Measurements from ENCODE around the gene KAZN.

The KAZN gene

DNA sequence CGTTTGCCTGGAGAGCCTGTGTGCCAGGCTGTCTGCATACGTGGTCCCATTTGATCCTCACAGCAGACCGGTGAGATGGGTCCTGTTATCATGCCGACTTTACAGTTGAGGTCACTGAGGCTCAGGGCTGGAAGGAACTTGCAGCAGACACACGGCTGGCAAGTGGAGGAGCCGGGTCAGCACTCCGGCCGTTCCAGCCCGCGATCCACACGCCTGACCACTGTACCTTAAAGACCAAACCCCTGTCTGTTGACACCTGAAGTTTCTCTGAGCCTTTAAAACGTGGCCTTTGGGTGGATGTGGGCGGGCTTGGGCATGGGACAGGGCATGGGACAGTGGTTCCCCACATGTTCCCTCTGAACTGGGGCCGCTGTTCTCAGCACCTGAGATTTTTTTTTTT lies 383.5 kb downstream of the KAZN start:
- DNase-seq (ENCODE audit: low read depth): no peak

DNA sequence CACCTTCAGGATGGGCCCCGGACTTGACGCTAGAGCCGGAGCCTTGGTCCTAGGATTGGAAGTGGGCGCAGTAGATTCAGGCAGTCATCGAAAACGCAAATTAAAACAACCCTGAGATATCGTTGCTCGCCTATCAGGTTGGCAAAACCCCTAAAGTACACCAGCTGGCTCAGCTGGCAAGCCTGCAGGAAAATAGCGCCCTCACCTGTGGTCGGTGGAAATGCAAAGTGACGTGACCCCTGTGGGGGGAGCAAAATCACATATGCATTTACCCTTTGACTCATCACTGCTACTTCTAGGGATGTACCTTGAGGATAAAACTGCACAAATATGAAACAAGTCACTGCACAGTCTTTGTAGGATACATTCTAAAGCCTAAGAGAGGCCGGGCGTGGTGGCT lies 384.8 kb downstream of the KAZN start:
- DNase-seq (ENCODE audit: low read depth): no peak

DNA sequence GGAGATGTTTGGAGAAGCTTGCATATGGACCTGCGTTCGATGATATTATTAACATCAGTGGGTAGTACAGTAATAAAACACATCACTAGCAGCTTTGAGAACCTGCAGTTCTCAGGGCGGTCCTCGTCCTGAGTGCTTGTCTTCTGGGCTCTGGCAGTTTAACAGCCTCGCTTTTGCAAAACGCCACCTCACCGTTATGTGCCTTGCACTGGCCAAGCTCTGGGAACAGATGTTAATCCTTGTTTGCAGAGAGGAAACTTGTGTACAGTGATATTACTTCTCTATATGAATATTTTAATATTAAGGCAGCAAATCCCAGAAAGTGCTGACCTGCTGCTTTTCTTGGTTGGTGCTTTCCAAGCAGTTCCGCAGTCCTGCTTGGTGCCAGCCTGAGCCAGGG lies 387.7 kb downstream of the KAZN start:
- no peak for DNase-seq (ENCODE audit: low read depth)

DNA sequence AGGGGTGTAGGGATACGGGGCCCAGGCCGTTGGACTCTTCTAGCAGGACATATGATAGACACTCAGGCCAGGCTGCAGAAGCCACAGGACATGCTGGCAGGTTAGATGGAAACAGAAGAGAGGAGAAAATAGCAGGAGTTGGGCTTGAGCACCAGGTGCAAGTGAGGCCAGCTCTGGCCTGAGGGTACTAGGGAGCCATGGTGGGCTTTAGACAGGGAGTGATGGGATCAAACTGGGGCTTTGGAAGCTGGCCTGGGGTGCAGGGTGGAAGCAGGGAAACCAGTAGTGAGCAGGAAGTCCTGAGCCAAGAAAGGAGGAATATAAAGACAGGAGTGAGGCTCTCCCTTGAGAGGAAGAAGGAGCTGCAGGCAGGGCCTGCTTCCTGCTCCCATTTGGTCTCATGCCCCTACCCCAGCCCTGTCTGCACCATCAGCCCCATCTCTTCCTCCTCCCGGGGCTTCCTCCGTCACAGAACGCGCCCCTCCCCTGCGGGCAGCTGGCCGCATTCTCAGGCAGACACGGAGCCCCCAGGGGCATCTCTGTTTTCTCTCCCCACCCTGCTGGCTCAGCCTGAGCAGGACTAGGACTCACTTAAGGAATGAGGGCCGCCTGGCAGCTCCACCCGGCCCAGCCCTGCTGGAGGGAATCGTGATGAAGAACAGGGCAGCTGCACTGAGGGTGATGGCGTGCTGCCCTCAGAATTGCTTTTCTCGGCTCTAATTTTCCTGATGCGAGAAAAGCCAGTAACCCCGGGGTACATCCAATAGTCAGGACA lies 389.5 kb downstream of the KAZN start:
- DNase-seq (ENCODE audit: low read depth): no peak

DNA sequence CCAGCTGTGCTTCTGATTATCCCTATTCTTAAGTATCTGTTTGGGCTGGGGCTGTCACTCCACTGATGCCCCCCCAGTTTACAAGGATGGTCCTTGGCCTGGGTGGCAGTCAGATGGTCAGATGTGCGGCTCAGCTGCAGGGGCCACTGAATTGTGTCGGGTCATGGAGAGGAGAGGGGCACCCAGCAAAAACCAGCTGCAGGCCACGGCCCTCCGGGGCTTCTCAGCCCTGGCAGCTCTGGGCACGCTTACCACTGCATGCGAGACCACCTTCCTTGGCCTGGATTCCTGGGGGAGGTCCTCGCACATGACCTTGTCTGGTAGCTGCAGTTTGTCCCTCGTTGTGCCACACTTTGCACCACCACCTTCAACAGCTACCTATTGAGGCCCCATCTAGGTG lies 390.2 kb downstream of the KAZN start:
- no peak for DNase-seq (ENCODE audit: low read depth)

DNA sequence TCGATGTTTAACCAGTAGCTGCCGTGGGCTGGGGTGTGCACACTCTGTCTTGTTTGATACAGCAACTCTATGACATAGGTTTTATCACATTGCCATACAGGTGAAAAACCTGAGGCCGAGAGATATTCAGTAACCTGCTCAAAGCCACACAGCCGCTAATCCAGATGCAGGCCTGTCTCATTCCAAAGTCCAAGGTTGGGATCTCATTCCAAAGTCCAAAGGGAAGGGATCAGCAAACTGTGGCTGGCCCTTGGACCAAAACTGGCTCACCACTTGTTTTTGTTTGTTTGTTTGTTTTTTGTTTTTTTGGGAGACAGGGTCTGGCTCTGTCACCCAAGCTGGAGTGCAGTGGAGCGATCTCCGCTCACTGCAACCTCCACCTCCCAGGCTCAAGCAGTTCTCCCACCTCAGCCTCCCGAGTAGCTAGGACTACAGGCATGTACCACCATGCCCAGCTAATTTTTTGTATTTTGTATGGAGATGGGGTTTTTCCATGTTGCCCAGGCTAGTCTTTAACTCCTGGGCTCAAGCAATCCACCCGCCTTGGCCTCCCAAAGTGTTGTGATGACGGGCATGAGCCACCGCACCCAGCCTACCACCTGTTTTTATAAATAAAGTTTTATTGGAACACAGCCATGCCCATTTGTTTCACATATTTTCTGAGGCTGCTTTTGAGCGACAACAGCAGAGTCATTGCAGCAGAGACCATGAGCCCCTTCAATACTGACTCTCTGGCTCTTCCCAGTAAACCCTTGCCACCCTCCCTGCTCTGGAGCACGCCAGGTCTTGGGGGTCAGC lies 391.6 kb downstream of the KAZN start:
- DNase-seq (ENCODE audit: low read depth): no peak

DNA sequence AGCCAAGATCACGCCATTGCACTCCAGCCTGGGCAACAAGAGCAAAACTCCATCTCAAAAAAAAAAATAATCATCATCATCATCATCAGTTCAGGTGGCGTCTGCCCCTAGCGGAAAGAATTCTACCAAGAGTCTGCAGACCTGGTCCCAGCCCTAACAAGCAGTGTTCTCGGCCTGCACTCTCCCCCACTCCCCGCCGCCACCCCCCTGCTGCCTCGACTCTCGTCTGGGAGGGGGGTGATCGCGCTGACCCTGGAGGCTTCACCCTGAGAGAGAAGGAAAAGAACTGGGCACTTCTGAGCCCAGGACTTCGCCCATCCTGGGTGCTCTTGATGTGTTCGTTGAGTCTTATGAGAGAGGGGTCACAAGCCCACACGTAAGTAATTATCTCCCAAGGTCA lies 394.9 kb downstream of the KAZN start:
- no peak for DNase-seq (ENCODE audit: low read depth)

DNA sequence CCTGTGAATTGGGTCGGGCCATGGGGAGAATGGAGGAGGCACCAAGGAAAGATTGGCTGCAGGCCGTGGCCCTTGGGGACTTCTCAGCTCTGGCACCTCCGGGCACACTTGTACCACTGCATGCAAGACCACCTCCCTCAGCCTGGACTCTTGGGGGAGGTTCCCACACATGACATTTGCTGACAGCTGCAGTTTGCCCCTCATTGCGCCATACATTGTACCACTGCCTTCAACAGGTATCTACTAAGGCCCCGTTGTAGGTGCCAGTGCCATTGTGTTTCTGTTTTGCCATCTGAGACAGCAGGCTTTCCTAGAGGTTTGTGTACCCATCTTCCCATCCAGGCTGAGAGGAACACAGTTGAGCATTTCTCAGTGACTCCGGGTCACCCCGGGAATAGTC lies 395.7 kb downstream of the KAZN start:
- DNase-seq (ENCODE audit: low read depth): no peak

DNA sequence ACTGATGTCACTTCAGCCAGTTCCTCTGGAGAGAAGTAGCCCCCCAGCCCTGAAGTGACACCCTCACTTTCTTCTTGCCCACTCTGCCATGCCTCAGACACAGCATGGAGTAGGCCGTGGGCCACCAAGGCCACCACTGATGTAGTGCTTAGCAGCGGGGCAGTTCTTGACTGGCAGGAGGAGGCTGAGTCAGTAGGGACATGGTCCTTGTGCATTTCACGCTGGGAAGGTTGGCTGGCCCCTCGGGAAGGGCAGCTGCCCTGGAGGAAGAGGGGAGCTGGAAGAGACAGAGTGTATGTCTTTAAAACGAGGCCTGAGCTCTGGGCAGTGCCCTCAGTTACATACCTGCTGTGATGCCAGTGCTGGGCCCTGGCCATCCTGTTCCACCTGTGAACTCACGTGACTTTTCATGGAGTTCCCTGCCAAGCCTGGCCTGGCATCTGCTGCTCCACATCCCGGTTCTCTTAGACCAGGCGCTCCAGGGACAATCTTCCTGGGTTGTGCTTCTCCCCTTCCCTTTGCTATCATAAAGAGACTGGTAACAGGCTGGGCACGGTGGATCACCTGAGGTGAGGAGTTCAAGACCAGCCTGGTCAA lies 396.5 kb downstream of the KAZN start:
- DNase-seq (ENCODE audit: low read depth): no peak

DNA sequence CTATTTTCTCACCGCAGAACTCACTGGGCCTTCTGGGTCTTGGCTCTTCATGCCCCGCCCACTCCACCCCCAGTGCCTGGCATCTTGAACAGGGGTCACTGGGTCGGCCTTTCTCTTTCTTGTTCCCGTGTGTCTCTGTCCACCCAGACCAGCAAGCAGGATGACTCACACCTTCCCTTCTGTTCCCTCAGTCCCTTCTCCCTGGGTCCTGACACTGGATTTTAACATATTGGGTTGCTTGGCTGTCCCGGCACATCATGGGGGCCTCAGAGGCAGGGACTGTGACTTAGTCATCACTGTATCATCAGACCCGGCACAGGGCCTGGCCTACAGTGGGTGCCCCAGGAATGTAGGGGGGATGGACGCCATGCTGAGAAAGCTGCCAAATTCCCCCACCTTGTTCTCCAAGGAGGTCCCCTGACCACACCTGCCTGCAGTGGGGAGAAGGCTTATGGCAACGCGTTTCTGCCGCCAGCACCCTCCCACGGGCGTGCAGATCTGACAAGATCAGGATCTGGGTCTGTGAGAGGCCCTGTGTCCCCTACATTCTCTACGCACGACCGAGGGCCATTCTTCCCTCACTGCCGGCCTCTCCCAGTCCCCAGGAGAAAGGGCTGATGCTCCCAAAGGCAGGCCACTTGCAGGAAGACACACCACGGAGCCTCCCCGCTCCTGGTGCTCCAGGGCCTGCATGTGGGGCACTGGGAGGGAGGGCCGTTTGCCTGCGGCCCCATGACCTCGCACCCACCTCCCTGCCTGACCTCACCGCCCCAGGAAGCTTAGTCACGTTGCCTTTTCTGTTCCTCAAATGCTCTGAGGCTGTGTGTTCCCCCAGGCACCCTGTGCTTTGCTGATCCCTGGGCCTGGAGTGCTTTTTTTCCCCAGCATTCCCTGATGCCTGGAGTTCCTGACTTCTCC lies 397.9 kb downstream of the KAZN start:
- DNase-seq (ENCODE audit: low read depth): peak; percentile 62

DNA sequence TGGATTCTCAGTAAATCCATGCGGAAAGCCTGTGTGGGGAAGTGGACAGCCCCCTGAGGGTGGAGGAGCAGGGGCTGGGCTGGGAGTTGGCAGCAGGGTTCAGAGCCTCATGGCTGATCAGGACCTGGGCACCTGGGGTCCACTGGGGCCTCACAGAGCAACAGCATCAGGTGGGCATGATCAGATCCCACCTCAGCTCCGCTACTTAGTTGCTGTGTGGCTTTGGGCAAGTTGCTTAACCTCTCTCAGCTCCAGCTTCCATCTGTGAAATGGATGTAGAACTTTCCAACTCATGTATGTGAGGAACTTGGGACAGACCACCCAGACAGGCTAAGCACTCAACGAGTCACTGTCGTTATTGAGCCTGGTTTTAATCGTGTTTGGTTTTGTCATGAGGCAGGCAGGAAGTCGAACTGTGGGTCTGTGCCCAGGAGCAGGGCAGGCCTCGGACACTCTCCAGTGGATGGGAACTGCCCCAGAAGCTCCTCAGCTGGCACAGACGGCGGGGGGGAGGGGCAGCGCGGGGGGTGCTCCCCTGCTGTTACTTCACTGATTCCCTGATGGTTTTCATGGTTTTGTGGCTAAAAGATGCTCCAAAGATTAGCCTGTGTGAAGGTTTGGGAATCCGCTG lies 399.3 kb downstream of the KAZN start:
- no peak for DNase-seq (ENCODE audit: low read depth)

DNA sequence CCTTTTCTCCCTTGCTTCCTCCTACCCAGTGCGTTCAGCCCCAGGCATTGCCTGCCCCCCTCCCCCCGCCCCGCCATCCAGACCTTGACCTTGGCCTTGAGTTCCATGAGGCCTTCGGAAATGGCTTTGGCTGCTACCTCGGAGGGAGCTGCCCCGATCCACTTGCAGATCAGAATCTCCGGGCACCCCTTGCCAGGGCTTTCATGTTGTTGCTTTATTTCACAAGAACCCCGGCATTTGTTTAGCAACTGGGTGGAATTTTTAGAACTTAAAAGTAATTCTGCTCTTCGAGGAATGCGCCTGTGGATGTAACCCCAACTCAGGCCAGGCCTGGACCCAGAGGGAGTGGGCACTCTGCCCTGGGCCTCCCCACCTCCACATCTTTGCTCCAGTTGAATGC lies 401.0 kb downstream of the KAZN start:
- no peak for DNase-seq (ENCODE audit: low read depth)

DNA sequence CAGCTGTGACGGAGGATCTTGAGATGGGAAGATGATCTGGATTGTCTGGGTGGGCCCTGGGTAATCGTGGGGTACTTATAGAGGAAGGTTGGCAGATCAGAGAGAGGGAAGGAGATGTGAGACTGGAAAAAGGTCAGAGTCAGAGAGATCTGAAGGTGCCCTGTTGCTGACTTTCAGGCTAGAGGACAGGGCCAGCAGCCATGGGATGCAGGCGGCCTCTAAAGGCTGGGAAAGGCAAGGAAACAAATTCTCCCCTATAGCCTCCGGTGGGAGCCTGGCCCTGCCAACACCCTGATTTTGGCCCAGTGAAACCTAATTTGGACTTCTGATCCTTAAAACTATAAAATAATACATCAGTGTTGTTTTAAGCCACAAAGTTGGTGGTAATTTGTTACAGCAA lies 401.5 kb downstream of the KAZN start:
- DNase-seq (ENCODE audit: low read depth): no peak

DNA sequence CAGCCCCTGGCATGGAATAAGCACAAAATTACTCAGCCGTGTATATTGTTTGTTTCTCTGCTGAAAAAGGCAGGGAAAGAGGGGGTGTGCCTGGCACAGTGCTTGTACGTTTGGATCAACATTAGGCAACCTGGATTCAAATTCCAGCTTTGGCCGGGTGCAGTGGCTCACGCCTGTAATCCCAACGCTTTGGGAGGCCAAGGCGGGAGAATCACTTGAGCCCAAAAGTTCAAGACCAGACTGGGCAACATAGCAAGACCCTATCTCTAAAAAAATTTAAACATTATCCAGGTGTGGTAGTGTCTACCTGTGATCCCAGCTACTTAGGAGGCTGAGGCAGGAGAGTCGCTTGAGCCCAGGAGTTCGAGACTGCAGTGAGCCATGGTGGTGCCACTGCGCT lies 402.2 kb downstream of the KAZN start:
- DNase-seq (ENCODE audit: low read depth): no peak

DNA sequence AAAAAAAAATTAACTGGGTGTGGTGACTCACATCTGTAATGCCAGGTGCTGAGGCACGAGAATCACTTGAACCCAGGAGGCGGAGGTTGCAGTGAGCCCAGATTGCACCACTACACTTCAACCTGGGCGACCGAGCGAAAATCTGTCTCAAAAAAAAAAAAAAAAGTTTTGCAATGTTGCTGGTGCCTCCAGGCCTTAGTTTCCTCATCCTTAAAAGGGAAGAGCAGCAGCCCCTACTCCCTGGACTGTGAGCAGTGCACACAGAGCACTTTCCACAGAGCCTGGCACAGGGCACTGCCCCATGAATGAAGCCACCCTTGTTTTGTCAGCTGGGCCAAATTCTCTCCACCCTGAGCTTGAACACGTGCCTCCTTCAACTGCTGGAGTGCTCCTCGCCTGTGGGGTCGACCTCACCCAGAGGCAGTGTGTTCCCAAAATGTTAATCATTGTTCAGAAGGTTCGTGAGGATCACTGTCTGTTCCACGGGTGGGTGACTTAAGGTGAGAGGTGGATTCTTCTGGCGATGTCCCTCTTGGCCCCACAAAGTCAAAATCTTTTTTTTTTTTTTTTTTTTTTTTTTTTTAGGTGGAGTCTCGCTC lies 402.9 kb downstream of the KAZN start:
- no peak for DNase-seq (ENCODE audit: low read depth)

DNA sequence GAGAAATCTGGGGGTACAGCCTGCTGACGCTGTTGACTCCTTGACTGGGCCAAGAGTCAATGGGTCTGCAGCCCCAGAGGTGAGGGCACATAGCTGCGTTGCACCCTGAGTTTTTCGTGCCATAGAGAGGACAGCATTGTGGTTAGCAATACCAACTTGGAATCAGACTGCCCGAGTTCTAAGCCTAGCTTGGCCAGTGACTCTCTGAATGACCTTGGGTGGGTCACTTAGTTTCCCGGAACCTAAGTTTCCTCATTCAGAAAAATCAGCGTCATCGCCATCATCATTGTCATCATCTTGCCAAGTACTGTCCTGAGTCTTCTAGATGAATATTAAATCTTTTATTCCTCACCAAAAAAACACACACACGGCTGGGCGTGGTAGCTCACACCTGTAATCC lies 403.8 kb downstream of the KAZN start:
- DNase-seq (ENCODE audit: low read depth): no peak

DNA sequence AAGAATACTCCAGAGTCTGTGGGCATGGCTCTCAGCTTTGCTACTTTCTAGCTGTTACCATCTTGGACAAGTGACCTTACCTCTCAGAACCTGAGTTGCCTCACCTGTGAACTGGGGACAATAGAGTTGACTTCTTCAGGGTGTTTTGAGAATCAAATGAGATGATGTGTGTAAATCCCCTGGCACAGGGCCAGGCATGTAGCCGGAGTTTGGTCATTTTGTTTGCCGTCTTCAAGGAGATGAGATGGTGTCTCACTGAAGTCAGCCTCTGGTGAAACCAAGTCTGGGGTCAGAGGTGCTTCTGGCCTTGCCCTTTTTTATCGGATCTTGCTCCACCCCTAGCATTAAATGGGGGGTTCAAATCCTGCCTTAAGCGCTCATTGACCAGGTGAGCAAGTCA lies 405.9 kb downstream of the KAZN start:
- DNase-seq (ENCODE audit: low read depth): peak; percentile 52

DNA sequence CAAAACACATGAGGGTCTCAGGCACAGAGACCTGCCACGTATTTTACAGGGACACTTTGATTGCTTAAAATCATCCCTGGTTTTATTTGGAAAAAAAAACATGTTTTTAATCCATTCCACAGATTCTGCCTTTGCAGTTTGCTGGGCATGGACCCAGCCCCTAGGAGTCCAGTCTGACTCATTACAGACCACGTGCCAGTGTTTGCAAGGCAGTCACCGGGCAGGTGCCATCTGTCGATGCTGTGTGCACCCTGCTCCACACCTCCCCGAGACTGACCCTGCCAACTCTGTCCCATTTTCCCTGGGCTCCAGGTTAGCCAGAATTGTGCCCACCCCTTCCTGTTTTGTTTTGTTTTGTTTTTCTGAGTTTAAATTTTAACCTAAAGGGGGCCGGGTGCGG lies 406.6 kb downstream of the KAZN start:
- no peak for DNase-seq (ENCODE audit: low read depth)

DNA sequence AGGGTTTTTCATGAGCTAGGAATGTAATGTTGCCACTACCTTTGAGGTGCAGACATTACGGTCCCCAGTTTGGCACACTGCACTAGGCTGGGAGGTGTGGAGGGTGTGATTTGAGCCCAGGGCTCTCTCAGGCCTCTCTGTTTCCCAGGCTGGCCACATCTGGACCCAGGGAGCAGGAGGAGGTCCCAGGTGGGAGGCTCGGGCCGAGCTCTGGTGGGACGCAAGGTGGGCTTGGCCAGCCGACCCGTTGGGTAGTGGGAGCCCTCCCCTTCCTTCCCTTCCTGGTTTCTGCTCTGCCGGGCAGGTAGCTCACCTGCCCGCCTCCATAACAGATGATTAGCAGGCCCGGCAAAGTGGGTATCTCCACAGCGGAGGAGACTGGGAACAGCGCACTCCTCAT lies 408.9 kb downstream of the KAZN start:
- DNase-seq (ENCODE audit: low read depth): no peak

DNA sequence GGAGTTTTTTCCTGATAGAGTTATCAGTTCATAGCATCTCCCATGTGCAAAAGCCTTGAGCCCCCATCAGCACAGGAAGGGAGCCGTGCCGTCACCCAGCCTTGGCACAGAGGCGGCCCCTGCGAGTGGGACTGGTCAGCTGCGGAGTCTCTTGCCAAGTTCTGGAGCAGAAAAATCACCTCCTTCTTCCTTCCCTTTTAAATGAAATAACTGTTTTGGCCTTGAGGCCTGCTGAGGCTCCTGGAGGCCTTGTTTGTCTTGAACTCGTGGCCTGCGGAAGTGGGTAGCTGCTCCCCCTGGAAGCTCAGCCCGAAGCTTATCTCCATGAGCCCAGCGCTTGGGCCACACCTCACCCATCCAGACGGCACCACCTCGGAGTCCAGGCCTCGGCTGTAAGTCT lies 409.4 kb downstream of the KAZN start:
- peak; percentile 23 for DNase-seq (ENCODE audit: low read depth)
